ENCODE data around the gene AMBRA1. TPM values are rescaled to one million over a fixed set of nuclear protein-coding genes. Genes with fewer than 3 reads are reported as not detected.

AMBRA1 gene
- total RNA-seq, 2 experiments from 2014 or later: 24.6 to 30.7 TPM

DNA sequence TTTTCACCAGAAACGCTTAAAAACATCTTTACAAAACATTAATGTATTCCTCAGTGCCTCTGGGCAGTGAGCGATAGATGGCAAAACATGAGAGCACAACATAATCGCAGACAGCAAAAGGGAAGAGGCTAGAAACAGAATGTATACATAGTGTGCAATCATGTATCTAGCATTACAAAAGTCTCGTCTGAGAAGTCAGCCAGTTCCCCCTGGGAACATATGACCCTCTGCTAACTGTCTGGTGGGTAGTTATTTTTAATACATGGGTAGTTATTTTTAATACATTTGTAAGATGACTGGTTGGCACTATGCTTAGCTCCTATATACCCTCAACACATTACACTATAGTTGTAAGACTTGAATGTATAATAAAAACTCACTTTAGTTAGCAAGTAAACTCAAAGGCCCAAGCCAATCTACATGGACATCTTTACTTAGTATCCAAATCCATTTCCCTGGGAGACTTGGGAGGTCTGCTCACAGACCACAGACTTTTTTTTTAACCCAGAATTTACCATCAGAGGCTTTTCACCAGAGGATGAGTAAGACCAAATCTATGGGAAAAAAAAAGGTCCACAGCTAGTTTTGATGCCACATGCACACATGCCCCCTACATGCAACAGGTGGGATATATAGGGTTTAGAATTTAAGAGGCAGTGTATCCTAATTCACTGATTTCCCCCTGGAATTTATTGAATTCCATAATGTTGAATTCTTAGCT lies 71.7 kb downstream of the AMBRA1 start:
- Histone ChIP-seq H3K4me2 (ENCODE audit: low read length) (no peak overlapping the region), H3K27ac (ENCODE audit: low read depth, low read length, poor library complexity, severe bottlenecking) (no peak overlapping the region), H3K4me3 (ENCODE audit: low read depth, low read length, poor library complexity, severe bottlenecking) (no peak overlapping the region), H4K20me1 (ENCODE audit: insufficient read depth, low read length) (peaks cover 15% of the 10 kb centered on the region; the same call in 1 of the 2 replicates), H3K9me2 (ENCODE audit: insufficient read depth, low read length) (no peaks in the 10 kb centered on the region), H2AFZ (ENCODE audit: low read length) (no peak overlapping the region), H3K36me3 (ENCODE audit: insufficient read depth, low read length) (peaks cover 11% of the 10 kb centered on the region), H3K9me3 (ENCODE audit: low read length) (no peaks in the 10 kb centered on the region), H3K79me2 (ENCODE audit: insufficient read depth, low read depth, low read length) (peaks cover 35% of the 10 kb centered on the region), H3K4me1 (ENCODE audit: insufficient read depth, low read length, poor library complexity, severe bottlenecking) (peaks cover 8% of the 10 kb centered on the region)
- no peak for DNase-seq (ENCODE audit: low spot score)
- TF ChIP-seq EZH2phosphoT487 (IDR thresholded peaks at IDR 0.05; ENCODE audit: borderline replicate concordance, low read depth, low read length): no peak
- TF ChIP-seq, protein P1, sequence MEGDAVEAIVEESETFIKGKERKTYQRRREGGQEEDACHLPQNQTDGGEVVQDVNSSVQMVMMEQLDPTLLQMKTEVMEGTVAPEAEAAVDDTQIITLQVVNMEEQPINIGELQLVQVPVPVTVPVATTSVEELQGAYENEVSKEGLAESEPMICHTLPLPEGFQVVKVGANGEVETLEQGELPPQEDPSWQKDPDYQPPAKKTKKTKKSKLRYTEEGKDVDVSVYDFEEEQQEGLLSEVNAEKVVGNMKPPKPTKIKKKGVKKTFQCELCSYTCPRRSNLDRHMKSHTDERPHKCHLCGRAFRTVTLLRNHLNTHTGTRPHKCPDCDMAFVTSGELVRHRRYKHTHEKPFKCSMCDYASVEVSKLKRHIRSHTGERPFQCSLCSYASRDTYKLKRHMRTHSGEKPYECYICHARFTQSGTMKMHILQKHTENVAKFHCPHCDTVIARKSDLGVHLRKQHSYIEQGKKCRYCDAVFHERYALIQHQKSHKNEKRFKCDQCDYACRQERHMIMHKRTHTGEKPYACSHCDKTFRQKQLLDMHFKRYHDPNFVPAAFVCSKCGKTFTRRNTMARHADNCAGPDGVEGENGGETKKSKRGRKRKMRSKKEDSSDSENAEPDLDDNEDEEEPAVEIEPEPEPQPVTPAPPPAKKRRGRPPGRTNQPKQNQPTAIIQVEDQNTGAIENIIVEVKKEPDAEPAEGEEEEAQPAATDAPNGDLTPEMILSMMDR (conservative IDR thresholded peaks at IDR 0.05; ENCODE audit: low read length): peak; percentile 63
- ChIA-PET CTCF (ENCODE audit: unreplicated experiment) (no interaction called here), POLR2A (no interaction called here)
- intact Hi-C loops (cut with micrococcal nuclease; ENCODE audit: unreplicated experiment): loop anchor here (10.0 kb wide), 1 partner anchor 287 kb away; no protein-coding TSS in a partner anchor
- BruUV-seq (replicated peaks): no TSS peak

DNA sequence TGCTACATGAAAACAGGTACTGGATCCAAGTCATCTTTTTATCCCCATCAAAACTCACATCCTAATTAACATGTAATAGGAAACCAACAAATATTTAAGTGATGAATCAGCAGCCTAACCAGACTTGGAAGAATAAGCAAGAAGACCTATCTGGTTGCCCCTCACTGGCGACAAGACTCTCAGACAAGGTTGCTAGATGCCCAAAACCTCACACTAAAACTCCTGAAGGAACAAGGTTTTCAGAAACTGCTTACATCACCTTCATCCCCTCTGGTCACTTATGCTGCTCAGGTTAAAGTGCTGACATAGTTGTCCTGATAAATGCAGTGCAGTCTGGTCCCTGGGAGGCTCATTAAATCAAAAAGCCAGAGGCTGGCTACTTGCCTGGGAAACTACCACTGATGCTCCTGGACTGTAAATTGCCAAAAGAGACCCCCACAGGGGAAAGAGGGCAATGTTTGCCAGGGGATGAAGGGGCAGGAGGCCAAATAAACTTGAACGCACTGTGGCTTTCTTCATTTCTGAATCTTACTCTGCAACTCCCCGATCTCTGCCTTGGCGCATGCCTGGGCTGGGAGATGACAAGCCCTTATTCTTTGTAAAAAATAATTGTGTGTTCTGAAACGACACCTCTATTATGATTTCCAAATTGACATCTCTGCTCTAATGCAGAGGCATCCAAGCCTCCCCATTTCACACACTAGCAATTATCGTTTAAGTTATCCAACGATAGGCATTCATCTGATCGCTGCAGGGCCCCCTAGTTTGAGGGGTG lies 72.7 kb downstream of the AMBRA1 start:
- Histone ChIP-seq H3K4me2 (ENCODE audit: low read length) (no peak overlapping the region), H3K9me2 (ENCODE audit: insufficient read depth, low read length) (no peaks in the 10 kb centered on the region), H3K9me3 (ENCODE audit: low read length) (no peaks in the 10 kb centered on the region), H4K20me1 (ENCODE audit: insufficient read depth, low read length) (peaks cover 15% of the 10 kb centered on the region; the same call in 1 of the 2 replicates), H3K27ac (ENCODE audit: low read depth, low read length, poor library complexity, severe bottlenecking) (no peak overlapping the region), H3K36me3 (ENCODE audit: insufficient read depth, low read length) (0 out of 2 replicates have a peak, but pooled peaks cover 5% of the 10 kb centered on the region), H3K4me1 (ENCODE audit: insufficient read depth, low read length, poor library complexity, severe bottlenecking) (peaks cover 7% of the 10 kb centered on the region), H3K79me2 (ENCODE audit: insufficient read depth, low read depth, low read length) (peaks cover 26% of the 10 kb centered on the region; the same call in 1 of the 2 replicates), H2AFZ (ENCODE audit: low read length) (no peak overlapping the region), H3K4me3 (ENCODE audit: low read depth, low read length, poor library complexity, severe bottlenecking) (no peak overlapping the region)
- CTCF ChIA-PET (ENCODE audit: unreplicated experiment): no interaction called here
- BruUV-seq (replicated peaks): no TSS peak
- no peak for TF ChIP-seq EZH2phosphoT487 (IDR thresholded peaks at IDR 0.05; ENCODE audit: borderline replicate concordance, low read depth, low read length)
- TF ChIP-seq, protein P1 (conservative IDR thresholded peaks at IDR 0.05; ENCODE audit: low read length): no peak
- intact Hi-C loops (cut with micrococcal nuclease; ENCODE audit: unreplicated experiment): loop anchor here (10.0 kb wide), 1 partner anchor 286 kb away; no protein-coding TSS in a partner anchor
- no peak for DNase-seq (ENCODE audit: low spot score)
- POLR2A ChIA-PET: interaction anchor here (0.6 kb wide), 1 partner anchor 18 kb away, joined by 3 read pairs; no protein-coding TSS in a partner anchor
